Measurements from ENCODE around the gene SUCO.

GRCh38 chr1:172650474-172651193, 117.7 kb downstream of the SUCO start:
- TF ChIP-seq CTCF (IDR thresholded peaks at IDR 0.05) = no peak
- no peak for TF ChIP-seq POLR2A (IDR thresholded peaks at IDR 0.05)
